ENCODE measurements around the gene NCBP3. TPM values are rescaled to one million over a fixed set of nuclear protein-coding genes. Genes with fewer than 3 reads are reported as not detected.

NCBP3 gene
- total and polyA plus RNA-seq, 2 of the 8 experiments (the other 6 are each of a cell fraction or from before 2014, with no cell fraction given), result 19.6 to 46.1 TPM

DNA sequence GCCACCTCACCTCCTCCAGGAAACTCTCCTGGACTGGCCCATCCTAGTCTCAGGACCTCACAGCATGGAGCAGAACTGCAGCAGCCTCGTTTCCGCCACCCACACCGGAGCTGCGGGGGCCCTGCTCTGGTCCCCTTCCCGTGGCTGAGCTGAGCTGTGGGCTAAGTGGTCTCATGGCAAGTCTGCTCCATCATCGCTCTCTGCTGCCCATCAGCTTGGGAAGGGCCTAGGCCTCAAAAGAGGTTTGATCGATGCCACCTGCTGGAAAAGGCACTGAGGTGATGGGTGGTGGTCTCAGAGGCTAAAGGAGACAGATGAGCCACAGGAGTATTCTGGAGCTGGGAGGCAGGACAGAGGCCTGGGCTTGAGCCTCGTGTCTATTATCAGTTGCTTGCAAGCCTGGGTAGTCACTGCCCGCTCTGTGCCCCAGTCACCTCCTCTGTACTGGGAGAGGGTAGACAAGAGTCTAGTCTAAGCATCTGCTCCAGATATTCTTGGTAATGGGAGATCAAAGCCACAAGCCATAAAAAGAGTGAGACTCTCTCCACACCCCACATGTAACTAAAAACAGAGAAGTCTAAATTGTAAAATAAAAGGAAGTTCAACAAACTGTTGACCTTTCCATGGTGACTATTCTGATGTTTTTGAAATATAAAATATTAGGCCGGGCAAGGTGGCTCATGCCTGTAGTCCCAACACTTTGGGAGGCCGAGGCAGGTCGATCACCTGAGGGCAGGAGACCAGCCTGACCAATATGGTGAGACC lies 46.7 kb downstream of the NCBP3 start:
- FAIRE-seq, result no peak

More for the DNA sequence above, 46.7 kb downstream of the NCBP3 start:
- Histone ChIP-seq H4K5ac (ENCODE audit: insufficient read length, low read depth, low read length) (no peak overlapping the region), H3K4ac (replicated peaks; ENCODE audit: insufficient read length, low read depth, low read length) (no peak overlapping the region), H2AK5ac (ENCODE audit: low read depth, low read length) (no peak overlapping the region), H3K4me1 (replicated peaks in 1 of 4; ENCODE audit: control insufficient read depth in 3 of 4, insufficient read depth in 4 of 4, low read length in 3 of 4) (no peaks in the 10 kb centered on the region; a peak in 1 of 7 replicates), H2BK20ac (ENCODE audit: low read length) (no peak overlapping the region), H3K36me3 (ENCODE audit: control insufficient read depth in 2 of 4, insufficient read depth in 4 of 4, low read length in 3 of 4) (peaks cover 0 to 5% (median 1%) of the 10 kb centered on the region in 4 experiments; a peak in 1 of 8 replicates), H3K27ac (ENCODE audit: low read depth, low read length) (no peak overlapping the region), H2BK120ac (replicated peaks; ENCODE audit: low read depth, low read length) (no peak overlapping the region), H3K23me2 (ENCODE audit: low read depth, low read length) (no peaks in the 10 kb centered on the region), H3K27me3 (replicated peaks in 1 of 4; ENCODE audit: control insufficient read depth in 3 of 4, extremely low read depth in 1 of 4, insufficient read depth in 3 of 4, low read length in 3 of 4) (no peaks in the 10 kb centered on the region), H3K56ac (replicated peaks; ENCODE audit: insufficient read length, low read depth, low read length) (no peak overlapping the region), H3K23ac (ENCODE audit: insufficient read length) (no peak overlapping the region), H4K91ac (replicated peaks; ENCODE audit: insufficient read length, low read length) (no peak overlapping the region), H3K14ac (ENCODE audit: insufficient read length) (no peak overlapping the region), H3K4me3 (ENCODE audit: extremely low read depth in 1 of 4, insufficient read depth in 2 of 4, low read depth in 3 of 4, low read length in 4 of 4) (no peak overlapping the region), H3K9me3 (ENCODE audit: insufficient read depth in 2 of 2, low read depth in 1 of 2, low read length in 1 of 2) (no peaks in the 10 kb centered on the region), H2BK15ac (ENCODE audit: low read length) (no peak overlapping the region), H3K18ac (ENCODE audit: extremely low read depth, low read length) (no peak overlapping the region), H3K4me2 (ENCODE audit: insufficient read depth in 1 of 2, low read depth in 2 of 2, low read length in 2 of 2) (no peak overlapping the region), H2BK12ac (ENCODE audit: low read depth, low read length) (no peak overlapping the region), H3K9ac (replicated peaks in 1 of 4; ENCODE audit: extremely low read depth in 1 of 4, low read depth in 3 of 4, low read length in 3 of 4) (no peak overlapping the region), H2AFZ (ENCODE audit: low read length) (no peak overlapping the region), H4K8ac (ENCODE audit: extremely low read depth, insufficient read depth, low read length) (no peak overlapping the region), H2BK5ac (ENCODE audit: low read depth, low read length) (no peak overlapping the region), H3K79me2 (ENCODE audit: control insufficient read depth in 1 of 2, insufficient read depth in 2 of 2, low read length in 2 of 2) (no peaks in the 10 kb centered on the region), H3K79me1 (ENCODE audit: low read depth, low read length) (no peaks in the 10 kb centered on the region), H4K20me1 (replicated peaks in 1 of 2; ENCODE audit: control insufficient read depth in 1 of 2, insufficient read depth in 2 of 2, low read length in 2 of 2) (peaks cover 2 to 9% of the 10 kb centered on the region in 2 experiments)
- ChIA-PET POLR2A (ENCODE audit: partially characterized antibody) (interaction anchor here (1.5 kb wide), 1 partner anchor 62 kb away, joined by 5 read pairs; no protein-coding TSS in a partner anchor), CTCF (ENCODE audit: partially characterized antibody) (interaction anchor here (1.1 to 3.1 kb wide), 3 partner anchors 27 to 65 kb away, joined by 3 to 25 read pairs (median 7); no protein-coding TSS in a partner anchor)
- DNase-seq (ENCODE audit: low read depth in 1 of 2, low spot score in 2 of 2), result no peak
- TF ChIP-seq RAD21 (IDR thresholded peaks at IDR 0.05 in 1 of 2, conservative IDR thresholded peaks at IDR 0.05 in 1 of 2; ENCODE audit: low read depth in 2 of 2, low read length in 2 of 2) (peak; percentile 19 to 50; a peak in 3 of 4 replicates), KDM5A (IDR thresholded peaks at IDR 0.05; ENCODE audit: low read length) (no peak)
- TF ChIP-seq, protein P1, sequence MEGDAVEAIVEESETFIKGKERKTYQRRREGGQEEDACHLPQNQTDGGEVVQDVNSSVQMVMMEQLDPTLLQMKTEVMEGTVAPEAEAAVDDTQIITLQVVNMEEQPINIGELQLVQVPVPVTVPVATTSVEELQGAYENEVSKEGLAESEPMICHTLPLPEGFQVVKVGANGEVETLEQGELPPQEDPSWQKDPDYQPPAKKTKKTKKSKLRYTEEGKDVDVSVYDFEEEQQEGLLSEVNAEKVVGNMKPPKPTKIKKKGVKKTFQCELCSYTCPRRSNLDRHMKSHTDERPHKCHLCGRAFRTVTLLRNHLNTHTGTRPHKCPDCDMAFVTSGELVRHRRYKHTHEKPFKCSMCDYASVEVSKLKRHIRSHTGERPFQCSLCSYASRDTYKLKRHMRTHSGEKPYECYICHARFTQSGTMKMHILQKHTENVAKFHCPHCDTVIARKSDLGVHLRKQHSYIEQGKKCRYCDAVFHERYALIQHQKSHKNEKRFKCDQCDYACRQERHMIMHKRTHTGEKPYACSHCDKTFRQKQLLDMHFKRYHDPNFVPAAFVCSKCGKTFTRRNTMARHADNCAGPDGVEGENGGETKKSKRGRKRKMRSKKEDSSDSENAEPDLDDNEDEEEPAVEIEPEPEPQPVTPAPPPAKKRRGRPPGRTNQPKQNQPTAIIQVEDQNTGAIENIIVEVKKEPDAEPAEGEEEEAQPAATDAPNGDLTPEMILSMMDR (IDR thresholded peaks at IDR 0.05; ENCODE audit: control extremely low read depth in 1 of 3, insufficient read depth in 1 of 3, low read depth in 1 of 3, low read length in 3 of 3), result peak in 2 of 3 experiments; percentile 35 to 38; a peak in 2 of 4 replicates
- 92% methylated on average over 12 of the region's 12 CpGs; no CpG with 5 or more reads in 1 of the 2 experiments for WGBS, 2 experiments (ENCODE audit: extremely low coverage in 1 of 2, insufficient coverage in 1 of 2, insufficient read length in 1 of 2, insufficient replicate concordance in 2 of 2, low coverage in 1 of 2, low lambda C conversion rate in 2 of 2, missing lambda C conversion rate in 1 of 2)
